ENCODE data around the gene SUPT5H. TPM values are rescaled to one million over a fixed set of nuclear protein-coding genes. Genes with fewer than 3 reads are reported as not detected.

The SUPT5H gene
- total RNA-seq, 1 experiment from 2014 or later: 171 TPM

GRCh38 chr19:39410017-39410830 is 35.2 kb upstream of the SUPT5H start:
- Histone ChIP-seq H3K9me3 (no peaks in the 10 kb centered on the region), H3K27me3 (replicated peaks; ENCODE audit: control insufficient read depth, insufficient read depth, low read length) (no peaks in the 10 kb centered on the region), H3K36me3 (ENCODE audit: control insufficient read depth, insufficient read depth, low read length) (peaks cover 4% of the 10 kb centered on the region; the same call in 1 of the 2 replicates), H3K4me3 (ENCODE audit: low read depth, low read length) (peak overlapping the region; percentile 66), H3K4me1 (peaks cover 30% of the 10 kb centered on the region)
- peak; percentile 71 to 76 for DNase-seq
- no TSS peak for BruUV-seq (replicated peaks)
- intact Hi-C loops (cut with micrococcal nuclease; ENCODE audit: unreplicated experiment): no loop called here
- Mint-ChIP-seq H3K4me3 (ENCODE audit: unreplicated experiment) (peak overlapping the region; percentile 77), H3K36me3 (ENCODE audit: insufficient read depth, unreplicated experiment) (peaks cover 77% of the 10 kb centered on the region), H3K27ac (ENCODE audit: unreplicated experiment) (peak overlapping the region; percentile 90), H3K4me1 (ENCODE audit: low read depth, unreplicated experiment) (peaks cover 47% of the 10 kb centered on the region), H3K9me3 (ENCODE audit: unreplicated experiment) (no peaks in the 10 kb centered on the region), H3K27me3 (ENCODE audit: insufficient read depth, unreplicated experiment) (peaks cover 3% of the 10 kb centered on the region)
- TF ChIP-seq CTCF (IDR thresholded peaks at IDR 0.05; ENCODE audit: insufficient read depth in 1 of 2, low read depth in 1 of 2, low read length in 1 of 2, severe bottlenecking in 1 of 2, unreplicated experiment in 1 of 2): no peak
- ChIA-PET POLR2A (interaction anchor here (1.1 to 4.1 kb wide), 2 partner anchors 9 to 12 kb away, joined by 7 to 27 read pairs; no protein-coding TSS in a partner anchor), CTCF (interaction anchor here (2.5 to 4.1 kb wide), 2 partner anchors 9 to 13 kb away, joined by 16 to 17 read pairs; no protein-coding TSS in a partner anchor)

GRCh38 chr19:39410831-39411080 is 34.6 kb upstream of the SUPT5H start:
- Histone ChIP-seq H3K27me3 (replicated peaks; ENCODE audit: control insufficient read depth, insufficient read depth, low read length) (no peaks in the 10 kb centered on the region), H3K4me1 (peaks cover 30% of the 10 kb centered on the region), H3K9me3 (no peaks in the 10 kb centered on the region), H3K4me3 (ENCODE audit: low read depth, low read length) (peak overlapping the region; percentile 66), H3K36me3 (ENCODE audit: control insufficient read depth, insufficient read depth, low read length) (peaks cover 4% of the 10 kb centered on the region; the same call in 1 of the 2 replicates)
- H3K9me3 Mint-ChIP-seq (ENCODE audit: unreplicated experiment): no peaks in the 10 kb centered on the region
- peaks cover 79% of the 10 kb centered on the region for H3K36me3 Mint-ChIP-seq (ENCODE audit: insufficient read depth, unreplicated experiment)
- ChIA-PET CTCF (interaction anchor here (1.0 to 2.5 kb wide), 3 partner anchors 9 to 19 kb away, joined by 4 to 52 read pairs (median 16); partner anchors contain the start of genes MED29 and PAF1), POLR2A (interaction anchor here (0.6 to 2.3 kb wide), 5 partner anchors 9 to 440 kb away, joined by 4 to 20 read pairs (median 11); partner anchors contain the start of genes MED29, PAF1 and RPS16)
- intact Hi-C loops (cut with micrococcal nuclease; ENCODE audit: unreplicated experiment): loop anchor here (1.0 kb wide), 2 partner anchors 13 to 288 kb away; no protein-coding TSS in a partner anchor
- no TSS peak for BruUV-seq (replicated peaks)
- TF ChIP-seq CTCF (IDR thresholded peaks at IDR 0.05; ENCODE audit: insufficient read depth in 1 of 2, low read depth in 1 of 2, low read length in 1 of 2, severe bottlenecking in 1 of 2, unreplicated experiment in 1 of 2): no peak
- no peak for DNase-seq
- H3K4me3 Mint-ChIP-seq (ENCODE audit: unreplicated experiment): peak overlapping the region; percentile 77
- peaks cover 3% of the 10 kb centered on the region for H3K27me3 Mint-ChIP-seq (ENCODE audit: insufficient read depth, unreplicated experiment)
- H3K4me1 Mint-ChIP-seq (ENCODE audit: low read depth, unreplicated experiment): peaks cover 47% of the 10 kb centered on the region
- peak overlapping the region; percentile 90 for H3K27ac Mint-ChIP-seq (ENCODE audit: unreplicated experiment)

GRCh38 chr19:39411081-39411831 is 34.1 kb upstream of the SUPT5H start:
- Mint-ChIP-seq H3K27me3 (ENCODE audit: insufficient read depth, unreplicated experiment) (peaks cover 3% of the 10 kb centered on the region), H3K36me3 (ENCODE audit: insufficient read depth, unreplicated experiment) (peaks cover 75% of the 10 kb centered on the region), H3K9me3 (ENCODE audit: unreplicated experiment) (no peaks in the 10 kb centered on the region), H3K4me1 (ENCODE audit: low read depth, unreplicated experiment) (peaks cover 43% of the 10 kb centered on the region), H3K4me3 (ENCODE audit: unreplicated experiment) (peak overlapping the region; percentile 77), H3K27ac (ENCODE audit: unreplicated experiment) (peak overlapping the region; percentile 90)
- POLR2A ChIA-PET: interaction anchor here (0.5 to 2.3 kb wide), 8 partner anchors 9 to 1367 kb away, joined by 3 to 20 read pairs (median 6); partner anchors contain the start of genes MED29, PAF1, RAB4B and RPS16
- intact Hi-C loops (cut with micrococcal nuclease; ENCODE audit: unreplicated experiment): loop anchor here (1.0 kb wide), 2 partner anchors 14 to 289 kb away; no protein-coding TSS in a partner anchor
- peak; percentile 67 to 83 for DNase-seq
- Histone ChIP-seq H3K36me3 (ENCODE audit: control insufficient read depth, insufficient read depth, low read length) (peaks cover 4% of the 10 kb centered on the region; the same call in 1 of the 2 replicates), H3K4me1 (peaks cover 30% of the 10 kb centered on the region), H3K4me3 (ENCODE audit: low read depth, low read length) (peak overlapping the region; percentile 66), H3K27me3 (replicated peaks; ENCODE audit: control insufficient read depth, insufficient read depth, low read length) (no peaks in the 10 kb centered on the region), H3K9me3 (no peaks in the 10 kb centered on the region)
- CTCF ChIA-PET: interaction anchor here (0.6 to 2.5 kb wide), 7 partner anchors 9 to 435 kb away, joined by 3 to 52 read pairs (median 3); partner anchors contain the start of genes MED29 and PAF1
- BruUV-seq (replicated peaks): no TSS peak
- TF ChIP-seq CTCF (IDR thresholded peaks at IDR 0.05; ENCODE audit: insufficient read depth in 1 of 2, low read depth in 1 of 2, low read length in 1 of 2, severe bottlenecking in 1 of 2, unreplicated experiment in 1 of 2): no peak

Measured in Caco-2 (cell line).